HG03571 (cell line): ENCODE measurements around the gene ESAM.
A peak's percentile ranks its signal among the peaks of the same experiment; 100 is the strongest.

Experiments used
- ATAC-seq: cut with Tn5 transposase; IDR thresholded peaks from one replicate; pipeline ENCODE4 v1.9.1; 2021; ENCODE audit not compliant: unreplicated experiment

The ESAM gene

DNA sequence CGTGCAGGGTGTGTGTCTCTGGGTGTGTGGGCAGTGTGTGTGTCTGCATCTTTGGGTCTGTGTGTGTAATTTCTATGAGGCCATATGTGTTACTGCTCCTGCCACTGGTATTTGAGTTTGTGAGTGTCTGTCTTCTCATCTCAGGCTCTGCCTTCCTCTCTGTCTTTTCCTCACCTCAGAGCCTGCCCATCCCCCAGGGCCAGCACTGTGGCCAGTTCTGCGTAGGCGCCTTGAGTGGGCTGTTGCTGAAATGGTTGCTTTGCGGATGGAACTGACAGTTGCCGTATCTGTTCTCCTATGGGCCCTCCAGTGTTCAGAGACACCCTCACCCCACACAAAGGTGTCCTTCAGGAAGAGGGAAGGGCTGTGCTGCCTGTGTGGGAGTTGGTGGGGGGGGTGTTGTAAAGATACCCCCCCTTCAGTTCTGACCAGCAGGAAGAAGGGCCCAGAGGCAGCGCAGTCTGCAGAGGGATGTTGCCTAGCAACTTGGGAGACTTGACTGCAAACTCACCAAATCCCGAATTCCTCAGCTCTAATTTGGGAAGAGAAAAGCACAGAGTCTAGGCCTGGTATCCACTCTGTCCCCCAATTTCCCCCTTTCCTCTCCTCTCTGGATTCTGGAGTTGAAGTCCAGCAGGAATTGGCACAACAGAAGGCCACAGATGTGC, 24.3 kb downstream of the ESAM start:
- ATAC-seq: no peak

GRCh38 chr11:124736736-124737135, 25.4 kb downstream of the ESAM start:
- ATAC-seq: no peak

- no peak for ATAC-seq
Measured at GRCh38 chr11:124732230-124732629, 29.9 kb downstream of the ESAM start.

DNA sequence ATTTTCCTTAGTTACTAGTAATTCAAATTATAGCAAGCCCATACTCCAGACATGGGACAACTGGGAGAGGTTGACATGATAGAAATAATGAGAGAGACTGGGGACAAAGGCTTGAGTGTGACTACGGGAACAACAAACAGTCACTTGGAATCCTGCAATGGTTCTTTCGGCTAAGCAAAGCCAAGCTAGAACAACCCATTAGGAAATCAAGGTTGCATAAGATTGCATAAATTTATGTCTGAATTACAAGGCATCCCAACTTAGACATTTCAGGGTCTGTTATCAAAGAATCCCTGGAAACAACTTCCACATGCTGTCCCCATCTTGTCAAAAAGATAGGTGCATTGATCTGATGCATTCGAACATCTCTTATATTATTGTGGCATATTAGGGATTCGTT, 32.5 kb downstream of the ESAM start:
- ATAC-seq: no peak

DNA sequence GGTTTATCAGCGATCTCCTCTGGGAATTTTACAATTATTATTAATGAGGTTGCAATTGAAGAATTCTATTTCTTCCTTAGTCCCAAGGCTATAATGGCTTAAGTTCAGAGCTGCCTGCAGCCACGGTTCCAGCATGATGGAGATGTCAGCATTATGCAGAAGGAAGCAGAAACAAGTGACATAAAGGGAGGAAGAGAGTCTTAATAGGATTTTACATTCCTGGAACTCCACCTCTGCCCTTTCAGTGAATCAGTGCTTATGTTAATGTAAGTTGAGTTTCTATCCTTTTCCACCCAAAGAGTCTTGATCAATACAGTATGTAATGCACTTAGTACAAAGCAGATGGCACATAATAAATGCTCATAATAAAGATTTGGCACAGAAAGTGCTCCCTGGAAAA, 34.0 kb downstream of the ESAM start:
- ATAC-seq: no peak

DNA sequence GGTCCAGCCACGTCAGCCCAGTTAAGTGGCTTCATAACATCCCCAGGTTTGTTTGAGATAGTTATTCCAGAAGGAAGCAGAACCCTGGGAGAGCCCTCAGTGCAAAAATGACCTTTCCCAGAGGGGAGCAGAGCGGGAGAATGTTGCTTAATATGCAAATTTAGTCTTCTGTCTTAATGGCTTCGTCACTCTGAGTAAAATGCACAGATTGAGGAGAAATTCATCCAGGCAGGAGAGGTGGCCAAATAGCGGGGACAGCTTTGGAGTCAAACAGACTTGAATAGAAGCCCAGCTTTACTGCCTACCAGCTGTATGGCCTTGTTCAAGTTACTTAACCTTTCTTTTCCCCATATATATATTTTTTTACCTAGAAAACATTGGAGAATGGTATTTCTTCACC, 34.6 kb downstream of the ESAM start:
- no peak for ATAC-seq

GRCh38 chr11:124725719-124726105, 36.4 kb downstream of the ESAM start:
- ATAC-seq: peak; percentile 5

GRCh38 chr11:124724979-124725718, 36.9 kb downstream of the ESAM start:
- ATAC-seq: peak; percentile 97

- no peak for ATAC-seq
Measured at GRCh38 chr11:124722176-124722575, 39.9 kb downstream of the ESAM start.

DNA sequence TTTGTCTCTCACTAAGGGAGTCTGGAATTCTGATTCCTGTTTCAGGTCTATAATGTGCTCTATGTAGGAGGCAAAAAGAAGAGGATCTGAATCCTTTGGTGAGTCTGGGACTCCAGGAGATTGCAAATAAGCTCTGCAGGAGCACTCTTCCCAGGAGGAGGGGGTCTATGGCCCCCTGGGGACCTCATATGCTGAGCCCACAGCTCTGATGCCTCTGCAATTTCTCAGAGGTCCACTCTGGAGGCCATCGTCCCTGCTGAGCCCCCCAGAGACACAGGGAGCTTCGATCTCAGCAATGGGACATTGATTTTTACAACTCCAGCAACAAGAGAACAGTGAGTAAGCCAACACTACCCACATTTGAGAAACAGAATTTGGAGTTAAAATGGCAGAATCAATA, 42.6 kb downstream of the ESAM start:
- ATAC-seq: no peak

DNA sequence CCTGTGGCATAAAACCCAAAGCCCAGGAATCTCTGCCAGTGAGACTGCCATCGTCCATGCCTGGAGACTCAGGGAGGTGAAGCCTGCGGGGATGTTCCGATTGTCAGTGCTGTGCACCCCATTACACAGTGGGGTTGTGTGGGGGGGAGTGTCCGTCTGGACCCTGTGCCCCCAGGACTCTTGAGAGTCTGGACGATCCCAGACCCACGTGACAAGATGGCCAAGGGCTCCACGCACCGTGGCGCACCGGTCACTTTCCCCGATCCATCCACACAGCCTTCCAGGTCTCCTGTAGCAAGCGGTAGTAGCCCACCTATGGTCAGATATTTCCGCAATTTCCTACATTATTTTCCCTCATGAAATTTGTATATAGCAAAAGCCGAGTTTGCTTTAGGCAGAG, 43.3 kb downstream of the ESAM start:
- no peak for ATAC-seq

DNA sequence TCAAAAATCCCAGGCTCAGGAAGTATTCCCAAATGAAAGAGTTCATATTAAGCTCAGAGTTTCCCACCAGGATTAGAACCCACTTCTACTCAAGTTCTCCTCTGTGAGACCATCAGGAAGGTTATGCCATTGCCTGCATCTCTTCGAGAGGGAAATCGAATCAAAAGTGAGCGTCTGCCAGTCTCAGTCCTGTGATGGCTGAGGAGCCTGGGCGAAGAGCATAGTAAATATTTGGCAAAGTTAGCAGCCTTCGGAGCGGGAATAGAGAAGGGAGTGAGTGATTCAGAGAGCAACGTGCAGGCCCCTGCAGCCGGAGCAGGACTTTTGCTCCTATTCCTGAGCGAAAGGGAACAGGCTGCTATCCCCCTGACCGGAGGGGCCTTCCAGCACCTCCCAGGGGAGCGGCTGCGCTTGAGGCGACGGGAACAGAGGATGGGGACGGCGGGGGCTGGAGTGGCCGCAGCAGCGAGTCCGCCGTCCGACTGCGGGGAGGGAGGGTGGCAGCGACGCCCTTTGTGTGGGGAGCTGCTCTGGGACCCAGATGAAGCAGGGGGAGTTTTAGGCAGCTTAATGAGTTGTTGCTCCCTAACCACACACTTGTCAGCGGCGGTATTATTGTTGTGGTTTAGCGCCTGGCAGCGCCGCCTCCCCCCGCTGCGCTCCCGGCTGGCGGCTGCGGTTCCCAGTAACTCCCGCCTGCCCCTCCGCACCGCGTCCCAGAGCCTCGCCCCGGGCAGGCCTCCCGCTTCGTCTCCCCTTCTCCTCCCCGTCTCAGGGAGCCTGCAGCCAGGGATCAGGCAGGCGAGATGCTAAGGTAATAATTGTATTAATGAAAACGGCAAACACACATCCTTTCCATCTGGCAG, 44.1 kb downstream of the ESAM start:
- ATAC-seq: no peak

- ATAC-seq: no peak
Measured at GRCh38 chr11:124717421-124717785, 44.7 kb downstream of the ESAM start.

- no peak for ATAC-seq
Measured at GRCh38 chr11:124716591-124716990, 45.5 kb downstream of the ESAM start.

DNA sequence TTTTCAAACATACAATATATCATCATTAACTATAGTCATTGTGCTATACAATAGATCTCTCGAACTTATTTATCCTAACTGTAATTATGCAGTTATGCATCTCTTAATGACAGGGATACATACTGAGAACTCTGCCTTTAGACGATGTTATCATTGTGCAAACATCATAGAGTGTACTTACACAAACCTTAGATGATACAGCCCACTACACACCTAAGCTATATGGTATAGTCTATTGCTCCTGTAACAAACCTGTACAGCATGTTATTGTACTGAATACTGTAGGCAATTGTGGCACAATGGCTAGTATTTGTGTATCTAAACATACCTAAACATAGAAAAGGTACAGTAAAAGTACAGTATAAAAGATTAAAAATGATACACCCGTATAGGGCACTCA, 49.7 kb downstream of the ESAM start:
- ATAC-seq: no peak

- no peak for ATAC-seq
Measured at GRCh38 chr11:124707829-124708228, 54.3 kb downstream of the ESAM start.
